ENCODE data around the gene PAX7. TPM values are rescaled to one million over a fixed set of nuclear protein-coding genes. Genes with fewer than 3 reads are reported as not detected.
A peak's percentile ranks its signal among the peaks of the same experiment; 100 is the strongest.

PAX7 gene
- total RNA-seq, 1 donor from 2014 or later = not detected

GRCh38 chr1:18776777-18777176 is 146.1 kb downstream of the PAX7 start:
- intact Hi-C loops (cut with DNase I) = no loop called here
- DNase-seq (ENCODE audit: low spot score) = no peak

GRCh38 chr1:18778437-18778836 is 147.8 kb downstream of the PAX7 start:
- intact Hi-C loops (cut with DNase I) = no loop called here

DNA sequence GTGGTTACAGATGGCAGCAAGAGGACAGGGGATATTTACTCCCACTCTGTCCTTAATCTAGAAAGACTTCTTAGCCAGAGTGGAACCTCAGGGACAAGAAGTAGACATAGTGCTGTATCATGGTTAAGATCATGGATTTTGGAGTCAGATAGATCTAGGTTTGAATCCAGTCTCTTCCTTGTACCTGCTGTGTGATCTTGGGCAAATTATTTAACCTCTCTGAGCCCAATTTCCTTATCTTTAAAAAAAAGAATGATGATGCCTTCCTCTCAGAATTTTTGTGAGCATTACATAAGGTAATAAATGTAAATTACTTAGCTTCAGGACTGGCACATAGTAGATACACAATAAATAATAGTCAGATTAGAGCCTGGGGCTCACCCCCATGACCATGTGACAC is 150.4 kb downstream of the PAX7 start:
- intact Hi-C loops (cut with DNase I) = no loop called here
- no peak for DNase-seq (ENCODE audit: low spot score)

More at GRCh38 chr1:18778437-18778836, 147.8 kb downstream of the PAX7 start:
- no peak for DNase-seq (ENCODE audit: low spot score)

GRCh38 chr1:18783705-18784481 is 153.2 kb downstream of the PAX7 start:
- DNase-seq (ENCODE audit: low spot score) = peak; percentile 33
- intact Hi-C loops (cut with DNase I) = no loop called here

DNA sequence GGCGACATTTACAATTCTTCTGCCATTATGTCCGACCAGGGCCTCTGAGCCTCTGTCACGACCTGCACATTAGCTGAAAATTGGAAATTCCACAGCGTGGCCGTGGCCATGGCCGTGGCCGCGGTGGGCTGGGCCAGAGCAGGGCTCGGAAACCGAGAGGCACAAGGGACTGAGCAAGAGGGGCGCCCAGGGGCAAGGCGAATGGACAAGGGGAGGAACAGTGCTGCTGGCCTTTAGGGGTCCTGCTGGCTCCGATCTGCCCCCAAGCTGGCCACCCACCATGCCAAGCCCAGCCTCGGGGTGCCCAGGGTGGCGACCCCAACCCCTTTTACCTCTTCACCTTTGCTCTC is 153.8 kb downstream of the PAX7 start:
- intact Hi-C loops (cut with DNase I) = no loop called here
- DNase-seq (ENCODE audit: low spot score) = peak; percentile 49

DNA sequence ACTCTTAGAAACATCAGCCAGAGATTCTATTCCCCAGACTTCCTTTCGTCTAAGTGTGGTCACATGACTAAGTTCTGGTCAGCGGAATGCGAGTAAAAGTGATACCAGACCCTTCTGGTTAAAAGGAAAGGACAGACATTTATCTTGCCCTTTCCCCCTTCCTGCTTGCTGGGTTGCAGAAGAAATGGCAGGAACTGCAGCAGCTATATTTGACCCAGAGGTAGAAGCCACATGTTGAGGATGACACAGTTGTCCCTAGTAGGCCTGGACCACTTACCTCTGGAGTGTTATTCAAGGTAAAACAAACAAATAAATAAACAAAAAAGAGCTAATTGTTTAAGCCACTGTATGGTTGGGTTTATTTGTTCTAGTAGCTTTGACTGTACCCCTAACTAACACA is 155.5 kb downstream of the PAX7 start:
- intact Hi-C loops (cut with DNase I) = no loop called here
- no peak for DNase-seq (ENCODE audit: low spot score)

DNA sequence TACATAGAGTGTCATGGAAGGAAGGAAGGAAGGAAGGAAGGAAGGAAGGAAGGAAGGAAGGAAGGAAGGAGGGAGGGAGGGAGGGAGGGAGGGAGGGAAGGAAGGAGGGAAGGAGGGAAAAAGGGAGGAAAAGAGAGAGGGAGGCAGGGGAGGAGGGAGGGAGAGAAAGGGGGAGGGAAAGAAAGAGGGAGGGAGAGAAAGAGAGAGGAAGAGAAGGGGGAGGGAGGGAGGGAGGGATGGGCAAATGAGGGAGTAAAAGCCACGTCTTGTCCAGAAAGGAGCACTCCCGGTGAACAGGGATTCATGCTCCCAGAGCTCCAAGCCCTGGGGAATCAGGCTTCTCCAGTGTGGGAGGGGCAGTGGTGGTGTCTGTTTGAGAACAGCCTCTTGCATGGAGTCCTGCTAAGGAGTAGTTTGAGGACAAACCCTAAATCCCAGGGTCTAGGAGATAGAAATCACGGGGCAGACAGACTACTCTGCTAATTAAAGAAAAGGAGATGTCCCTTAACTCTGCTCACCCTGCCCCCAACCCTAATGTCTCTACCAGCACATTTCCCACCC is 157.3 kb downstream of the PAX7 start:
- intact Hi-C loops (cut with DNase I) = no loop called here
- peak; percentile 5 for DNase-seq (ENCODE audit: low spot score)

DNA sequence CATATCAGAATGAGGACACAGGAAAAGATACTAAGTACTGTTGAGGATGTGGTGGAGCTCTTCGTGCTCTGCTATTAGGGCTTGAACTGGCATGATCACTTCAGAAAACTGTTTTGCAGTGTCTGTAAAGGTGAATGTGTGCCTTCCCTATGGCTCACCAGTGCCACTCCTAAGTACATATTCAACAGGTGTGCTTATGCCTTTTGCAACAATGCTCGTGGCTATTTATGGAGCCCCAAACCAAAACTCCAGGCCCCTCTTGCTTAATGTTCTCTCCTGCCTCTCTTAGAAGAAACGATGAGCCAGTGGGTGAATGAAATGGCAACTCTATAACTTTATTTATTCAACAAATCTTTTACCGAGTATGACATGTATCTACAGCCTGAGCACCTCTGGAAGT is 158.6 kb downstream of the PAX7 start:
- DNase-seq (ENCODE audit: low spot score) = no peak
- intact Hi-C loops (cut with DNase I) = no loop called here

DNA sequence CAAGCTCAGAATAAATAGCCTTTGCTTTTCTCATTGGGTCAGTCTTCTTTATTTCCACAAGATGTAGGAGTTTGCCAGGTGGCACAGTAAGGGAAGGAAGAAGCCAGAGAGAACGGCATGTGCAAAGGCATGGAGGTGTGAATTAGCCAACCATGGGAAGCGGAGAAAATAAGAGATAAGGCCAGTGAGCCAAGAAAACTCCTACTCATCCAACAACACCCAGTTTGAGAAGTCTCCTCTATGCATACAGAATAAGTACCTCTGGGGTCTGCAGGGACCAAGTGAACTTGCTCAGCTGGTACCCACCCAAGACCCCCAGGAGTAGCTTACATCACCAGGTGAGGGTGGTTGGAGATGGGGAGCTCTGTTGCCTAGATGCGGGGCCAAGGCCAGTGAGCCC is 162.1 kb downstream of the PAX7 start:
- intact Hi-C loops (cut with DNase I) = no loop called here

GRCh38 chr1:18793164-18793563 is 162.5 kb downstream of the PAX7 start:
- intact Hi-C loops (cut with DNase I) = no loop called here
- no peak for DNase-seq (ENCODE audit: low spot score)

More for the DNA sequence above, 162.1 kb downstream of the PAX7 start:
- no peak for DNase-seq (ENCODE audit: low spot score)

- intact Hi-C loops (cut with DNase I) = no loop called here
- DNase-seq (ENCODE audit: low spot score) = no peak
Observed at GRCh38 chr1:18794051-18794450, 163.4 kb downstream of the PAX7 start.

GRCh38 chr1:18794561-18794960 is 163.9 kb downstream of the PAX7 start:
- no peak for DNase-seq (ENCODE audit: low spot score)

GRCh38 chr1:18795002-18795689 is 164.5 kb downstream of the PAX7 start:
- no peak for DNase-seq (ENCODE audit: low spot score)
- intact Hi-C loops (cut with DNase I) = no loop called here

More at GRCh38 chr1:18794561-18794960, 163.9 kb downstream of the PAX7 start:
- intact Hi-C loops (cut with DNase I) = no loop called here

DNA sequence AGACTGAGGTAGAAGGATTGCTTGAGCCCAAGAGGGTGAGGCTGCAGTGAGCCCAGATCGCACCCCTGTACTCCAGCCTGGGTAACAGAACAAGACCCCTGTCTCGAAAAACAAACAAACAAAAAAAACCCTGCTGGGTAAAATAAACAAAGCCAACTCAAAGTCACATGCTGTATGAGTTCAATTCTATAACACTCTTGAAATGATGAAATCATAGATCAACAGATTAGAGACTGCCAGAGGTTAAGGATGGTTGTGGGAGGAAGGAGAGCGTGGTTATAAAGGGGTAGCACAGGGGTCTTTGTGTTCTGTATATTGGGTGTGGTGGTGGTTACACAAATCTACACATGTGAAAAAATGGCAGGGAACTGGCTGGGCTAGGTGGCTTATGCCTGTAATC is 166.3 kb downstream of the PAX7 start:
- intact Hi-C loops (cut with DNase I) = no loop called here
- no peak for DNase-seq (ENCODE audit: low spot score)

Other genes starting within 250 kb of the PAX7 start
- not detected for gene KLHDC7A, start 149.9 kb upstream of the PAX7 start, total RNA-seq
- gene TAS1R2, start 228.8 kb downstream of the PAX7 start, total RNA-seq = not detected

Measured in cardiac septum (tissue), 1 donor.